Measurements from ENCODE around the gene TCFL5.

Gene TCFL5

DNA sequence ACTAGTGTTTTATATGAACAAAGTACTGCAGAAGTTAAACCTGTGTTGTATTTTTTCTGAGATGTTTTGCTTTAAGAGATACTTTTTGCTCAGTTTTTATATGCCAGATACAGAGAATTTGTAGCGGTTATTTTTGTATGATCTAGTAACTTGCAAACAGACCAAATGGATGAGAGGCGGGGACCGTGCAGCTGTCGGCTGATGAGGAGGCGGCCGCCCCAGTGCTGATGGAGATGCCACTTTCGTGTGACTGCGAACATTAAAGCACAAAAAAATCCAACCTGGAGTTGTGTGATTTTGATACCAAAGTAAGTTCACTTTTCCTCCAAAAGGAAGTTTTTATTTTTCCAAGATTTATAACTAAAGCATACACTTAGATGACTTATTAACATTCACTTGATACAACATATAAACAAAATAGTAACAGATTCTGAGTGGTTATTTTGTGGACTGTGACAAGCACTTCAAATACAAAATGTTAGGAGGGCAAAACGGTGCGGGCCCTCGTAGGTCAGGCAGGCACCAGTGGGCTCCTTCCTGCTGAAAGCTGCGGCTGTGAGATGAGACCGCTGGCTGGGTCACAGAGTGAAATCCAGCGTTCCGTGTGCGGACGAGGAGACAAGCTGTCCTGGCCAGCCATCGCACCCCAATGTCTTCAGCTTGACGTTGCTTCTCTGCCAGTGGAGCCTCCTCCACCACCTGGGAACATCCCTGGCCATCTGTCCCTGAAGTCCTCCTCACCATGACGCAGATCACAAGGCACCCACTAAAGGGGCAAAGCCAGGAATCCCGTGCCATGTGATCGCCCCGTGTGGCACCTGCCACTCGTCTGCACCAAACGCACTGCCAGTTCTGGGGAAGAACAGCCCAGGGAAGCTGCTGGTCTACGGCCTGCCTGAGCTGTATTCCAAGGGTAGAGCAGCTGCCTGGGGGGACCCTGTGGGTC is 61.0 kb downstream of the TCFL5 start:
- no peak for DNase-seq
- no peak overlapping the region for H3K4me3 Mint-ChIP-seq
- peak overlapping the region; percentile 71 for H3K27ac Mint-ChIP-seq
- no peaks in the 10 kb centered on the region for H3K27me3 Mint-ChIP-seq
- CTCF ChIA-PET, result no interaction called here
- no peaks in the 10 kb centered on the region for H3K9me3 Mint-ChIP-seq
- H3K4me1 Mint-ChIP-seq, result peaks cover 34% of the 10 kb centered on the region
- peaks cover 27% of the 10 kb centered on the region for H3K36me3 Mint-ChIP-seq

- no peak for DNase-seq
- Mint-ChIP-seq H3K4me3 (no peak overlapping the region), H3K4me1 (peaks cover 35% of the 10 kb centered on the region), H3K36me3 (peaks cover 27% of the 10 kb centered on the region), H3K27ac (no peak overlapping the region), H3K27me3 (no peaks in the 10 kb centered on the region), H3K9me3 (no peaks in the 10 kb centered on the region)
- CTCF ChIA-PET, result no interaction called here
These were observed 61.7 kb downstream of the TCFL5 start for GRCh38 chr20:62799873-62800272.

GRCh38 chr20:62799459-62799858 is 62.2 kb downstream of the TCFL5 start:
- H3K4me3 Mint-ChIP-seq, result no peak overlapping the region
- no peaks in the 10 kb centered on the region for H3K9me3 Mint-ChIP-seq
- H3K36me3 Mint-ChIP-seq, result peaks cover 26% of the 10 kb centered on the region
- peaks cover 37% of the 10 kb centered on the region for H3K4me1 Mint-ChIP-seq
- DNase-seq, result no peak
- no peaks in the 10 kb centered on the region for H3K27me3 Mint-ChIP-seq
- peak overlapping the region; percentile 3 for H3K27ac Mint-ChIP-seq
- CTCF ChIA-PET, result no interaction called here

- H3K36me3 Mint-ChIP-seq, result peaks cover 25% of the 10 kb centered on the region
- H3K4me1 Mint-ChIP-seq, result peaks cover 34% of the 10 kb centered on the region
These were observed 62.6 kb downstream of the TCFL5 start for GRCh38 chr20:62799036-62799435.

GRCh38 chr20:62797671-62798532 is 63.7 kb downstream of the TCFL5 start:
- Mint-ChIP-seq H3K9me3 (no peaks in the 10 kb centered on the region), H3K4me1 (peaks cover 41% of the 10 kb centered on the region), H3K27ac (peak overlapping the region; percentile 84), H3K4me3 (peak overlapping the region; percentile 82), H3K27me3 (no peaks in the 10 kb centered on the region), H3K36me3 (peaks cover 24% of the 10 kb centered on the region)
- DNase-seq, result no peak
- CTCF ChIA-PET, result interaction anchor here (0.9 kb wide), 1 partner anchor 10 kb away, joined by 5 read pairs; no protein-coding TSS in a partner anchor

More at GRCh38 chr20:62799036-62799435, 62.6 kb downstream of the TCFL5 start:
- Mint-ChIP-seq H3K4me3 (no peak overlapping the region), H3K27ac (peak overlapping the region; percentile 3), H3K9me3 (no peaks in the 10 kb centered on the region), H3K27me3 (no peaks in the 10 kb centered on the region)
- DNase-seq, result no peak
- CTCF ChIA-PET, result no interaction called here

DNA sequence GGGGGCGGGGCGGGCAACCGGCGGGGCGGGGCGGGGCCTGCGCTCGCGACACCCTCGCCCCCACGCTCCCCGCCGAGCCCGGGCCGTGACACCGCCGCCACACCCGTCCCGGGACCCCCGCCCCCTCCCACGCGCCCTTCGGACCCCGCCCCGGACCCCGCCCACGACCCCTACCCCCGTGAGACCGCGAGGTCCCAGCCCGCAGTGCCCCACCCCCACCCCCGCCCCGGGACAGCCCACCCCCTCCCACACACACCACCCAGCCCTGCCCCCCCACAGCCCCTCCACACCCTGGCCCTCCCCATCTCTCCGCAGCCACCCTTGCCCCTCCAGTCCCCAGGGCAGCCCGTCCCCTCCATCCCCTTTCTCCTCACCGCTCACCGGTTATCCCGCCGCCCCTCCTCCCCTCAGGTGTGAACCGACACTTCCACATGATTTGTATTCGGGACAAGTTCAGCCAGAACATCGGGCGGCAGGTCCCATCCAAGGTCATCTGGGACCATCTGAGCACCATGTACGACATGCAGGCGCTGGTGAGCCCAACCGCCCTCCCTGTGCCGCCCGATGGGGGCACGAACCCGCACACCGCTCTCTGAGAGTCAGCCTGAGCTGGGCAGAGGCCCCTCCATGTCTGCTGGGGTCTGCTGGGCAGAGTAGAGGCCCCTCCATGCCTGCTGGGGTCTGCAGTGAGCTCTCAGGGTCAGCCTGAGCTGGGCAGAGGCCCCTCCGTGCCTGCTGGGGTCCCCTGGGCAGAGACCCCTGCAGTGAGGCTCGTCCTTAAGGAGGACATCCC is 64.7 kb downstream of the TCFL5 start:
- Mint-ChIP-seq H3K27ac (peak overlapping the region; percentile 84), H3K4me3 (peak overlapping the region; percentile 82), H3K36me3 (peaks cover 24% of the 10 kb centered on the region), H3K9me3 (no peaks in the 10 kb centered on the region), H3K27me3 (peaks cover 4% of the 10 kb centered on the region), H3K4me1 (peaks cover 47% of the 10 kb centered on the region)
- DNase-seq, result peak; percentile 33
- CTCF ChIA-PET, result interaction anchor here (0.9 kb wide), 1 partner anchor 11 kb away, joined by 5 read pairs; no protein-coding TSS in a partner anchor

- Mint-ChIP-seq H3K27ac (peak overlapping the region; percentile 97), H3K4me3 (peak overlapping the region; percentile 76), H3K9me3 (no peaks in the 10 kb centered on the region), H3K4me1 (peaks cover 56% of the 10 kb centered on the region), H3K27me3 (peaks cover 10% of the 10 kb centered on the region), H3K36me3 (peaks cover 20% of the 10 kb centered on the region)
- CTCF ChIA-PET, result interaction anchor here (1.1 to 2.2 kb wide), 3 partner anchors 9 to 144 kb away, joined by 3 to 14 read pairs (median 4); partner anchors contain the start of gene OGFR
- DNase-seq, result peak; percentile 78
These were observed 66.4 kb downstream of the TCFL5 start for GRCh38 chr20:62795023-62795761.

- DNase-seq, result peak; percentile 97
- CTCF ChIA-PET, result interaction anchor here (1.0 to 2.2 kb wide), 5 partner anchors 10 to 294 kb away, joined by 3 to 14 read pairs (median 4); partner anchors contain the start of gene OGFR
- Mint-ChIP-seq H3K36me3 (peaks cover 12% of the 10 kb centered on the region), H3K27me3 (peaks cover 20% of the 10 kb centered on the region), H3K9me3 (no peaks in the 10 kb centered on the region), H3K4me1 (peaks cover 53% of the 10 kb centered on the region), H3K4me3 (peak overlapping the region; percentile 76), H3K27ac (peak overlapping the region; percentile 97)
These were observed 67.5 kb downstream of the TCFL5 start for GRCh38 chr20:62794007-62794724.

DNA sequence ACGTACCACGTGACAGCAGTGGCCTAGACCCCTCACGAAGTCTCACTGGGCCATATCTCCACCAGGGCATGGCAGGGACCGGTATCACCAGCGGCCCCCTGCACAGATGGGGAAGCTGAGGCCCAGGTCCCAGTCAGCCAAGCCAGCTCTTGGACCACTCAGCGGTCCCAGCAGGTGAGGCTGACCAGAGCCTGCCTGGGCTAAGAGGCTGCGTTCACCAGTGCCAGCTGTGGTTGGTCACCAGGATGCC is 67.9 kb downstream of the TCFL5 start:
- peaks cover 53% of the 10 kb centered on the region for H3K4me1 Mint-ChIP-seq
- CTCF ChIA-PET, result interaction anchor here (1.0 to 2.2 kb wide), 3 partner anchors 14 to 294 kb away, joined by 4 to 14 read pairs (median 7); no protein-coding TSS in a partner anchor
- H3K27ac Mint-ChIP-seq, result peak overlapping the region; percentile 97
- H3K4me3 Mint-ChIP-seq, result peak overlapping the region; percentile 64
- peaks cover 8% of the 10 kb centered on the region for H3K36me3 Mint-ChIP-seq
- no peaks in the 10 kb centered on the region for H3K9me3 Mint-ChIP-seq
- DNase-seq, result no peak
- peaks cover 25% of the 10 kb centered on the region for H3K27me3 Mint-ChIP-seq

DNA sequence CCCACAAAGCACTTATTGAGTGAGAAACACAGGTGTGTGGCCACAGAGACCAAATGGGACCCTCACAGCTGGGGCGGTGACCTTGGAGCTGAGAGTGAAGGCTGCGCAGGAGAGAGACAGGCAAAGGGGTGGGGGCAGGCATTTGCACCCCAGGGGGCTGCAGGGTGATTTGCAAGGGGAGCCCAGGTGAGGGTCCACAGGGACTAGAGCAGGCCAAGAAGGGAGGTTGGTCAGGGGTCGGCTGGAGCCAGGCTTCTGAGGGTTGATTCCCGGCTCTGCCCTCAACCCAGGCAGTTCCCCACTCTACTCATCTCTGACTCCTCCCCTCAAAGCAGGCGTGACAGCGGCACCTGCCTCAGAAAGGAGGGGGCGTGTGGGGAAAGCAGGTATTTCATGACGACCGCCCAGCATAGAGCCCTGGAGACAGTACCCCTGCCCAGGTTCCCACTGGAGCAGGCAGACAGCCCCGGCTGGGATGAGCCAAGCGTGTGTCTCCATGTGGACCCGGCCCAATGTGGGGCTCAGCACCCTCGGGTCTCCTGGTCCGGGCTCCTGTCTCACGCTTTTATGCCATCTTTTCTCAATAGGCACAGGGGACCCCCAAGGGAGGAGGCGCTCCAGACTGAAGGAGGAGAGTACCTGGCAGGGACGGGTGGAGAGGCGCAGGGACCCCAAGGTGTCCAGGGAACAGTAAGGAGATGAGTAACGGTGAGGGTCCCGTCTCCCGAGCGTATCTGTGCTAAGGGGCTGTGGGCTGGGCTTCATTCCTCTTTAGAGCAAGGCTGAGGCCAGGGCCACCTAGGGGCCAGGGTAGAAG is 68.5 kb downstream of the TCFL5 start:
- no peaks in the 10 kb centered on the region for H3K9me3 Mint-ChIP-seq
- CTCF ChIA-PET, result interaction anchor here (0.6 to 4.9 kb wide), 17 partner anchors 10 to 408 kb away, joined by 3 to 28 read pairs (median 5); no protein-coding TSS in a partner anchor
- DNase-seq, result no peak
- H3K27ac Mint-ChIP-seq, result peak overlapping the region; percentile 97
- H3K4me3 Mint-ChIP-seq, result peak overlapping the region; percentile 16
- H3K36me3 Mint-ChIP-seq, result peaks cover 3% of the 10 kb centered on the region
- peaks cover 50% of the 10 kb centered on the region for H3K4me1 Mint-ChIP-seq
- H3K27me3 Mint-ChIP-seq, result peaks cover 29% of the 10 kb centered on the region

GRCh38 chr20:62792182-62792939 is 69.3 kb downstream of the TCFL5 start:
- Mint-ChIP-seq H3K27ac (peak overlapping the region; percentile 97), H3K9me3 (no peaks in the 10 kb centered on the region), H3K4me3 (peak overlapping the region; percentile 37), H3K27me3 (peaks cover 35% of the 10 kb centered on the region), H3K4me1 (peaks cover 43% of the 10 kb centered on the region), H3K36me3 (peaks cover under 1% of the 10 kb centered on the region)
- CTCF ChIA-PET, result interaction anchor here (0.6 to 4.9 kb wide), 31 partner anchors 9 to 490 kb away, joined by 3 to 28 read pairs (median 4); partner anchors contain the start of genes ADRM1 and OGFR
- no peak for DNase-seq

Measured in activated naive CD4-positive, alpha-beta T cell treated with anti-CD3 and anti-CD28 coated beads, Interleukin-2, amount 10 ng/mL, durations not matched to agents 7 days and 5 days (primary cell).